ENCODE data around the gene CENPF. TPM values are rescaled to one million over a fixed set of nuclear protein-coding genes. Genes with fewer than 3 reads are reported as not detected.

Gene CENPF
- total RNA-seq, 1 donor, result 30.7 TPM

GRCh38 chr1:214650664-214651063 is 47.7 kb downstream of the CENPF start:
- H3K4me3 ChIP-seq (ENCODE audit: low read depth, low read length), result no peak overlapping the region
- no peak for TF ChIP-seq CTCF (IDR thresholded peaks at IDR 0.05; ENCODE audit: insufficient read depth, low read depth, low read length)
- DNase-seq (ENCODE audit: low read depth), result no peak

DNA sequence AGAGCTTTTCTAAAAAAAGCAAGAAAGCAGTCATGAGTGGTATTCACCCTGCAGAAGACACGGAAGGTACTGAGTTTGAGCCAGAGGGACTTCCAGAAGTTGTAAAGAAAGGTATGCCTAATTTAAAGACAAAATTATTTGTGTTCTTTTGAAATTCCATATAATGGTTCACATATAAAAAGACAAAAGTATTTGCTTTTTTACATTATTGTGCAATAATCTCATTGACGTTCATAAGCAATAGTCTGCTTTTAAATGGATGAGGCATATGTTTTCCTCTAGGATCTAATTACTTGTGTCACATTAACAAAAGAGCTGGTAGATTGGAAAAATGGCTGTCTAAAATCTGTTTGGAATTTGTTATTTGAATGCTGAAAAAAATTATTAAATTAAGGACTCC is 54.3 kb downstream of the CENPF start:
- no peak for TF ChIP-seq CTCF (IDR thresholded peaks at IDR 0.05; ENCODE audit: insufficient read depth, low read depth, low read length)
- DNase-seq (ENCODE audit: low read depth), result no peak
- H3K4me3 ChIP-seq (ENCODE audit: low read depth, low read length), result no peak overlapping the region

GRCh38 chr1:214658175-214658574 is 55.2 kb downstream of the CENPF start:
- TF ChIP-seq CTCF (IDR thresholded peaks at IDR 0.05; ENCODE audit: insufficient read depth, low read depth, low read length), result no peak
- DNase-seq (ENCODE audit: low read depth), result no peak
- no peak overlapping the region for H3K4me3 ChIP-seq (ENCODE audit: low read depth, low read length)

DNA sequence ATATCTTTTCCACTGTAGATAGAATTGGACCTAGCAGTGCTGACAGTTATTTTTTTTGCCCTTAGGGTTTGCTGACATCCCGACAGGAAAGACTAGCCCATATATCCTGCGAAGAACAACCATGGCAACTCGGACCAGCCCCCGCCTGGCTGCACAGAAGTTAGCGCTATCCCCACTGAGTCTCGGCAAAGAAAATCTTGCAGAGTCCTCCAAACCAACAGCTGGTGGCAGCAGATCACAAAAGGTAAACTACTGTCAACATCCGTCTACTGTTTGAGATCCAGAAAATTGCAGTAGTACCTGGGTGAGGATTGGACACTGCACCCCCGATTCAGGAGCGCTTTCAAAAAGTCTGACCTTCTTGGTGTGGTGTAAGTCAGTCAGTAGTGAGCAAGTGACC is 55.8 kb downstream of the CENPF start:
- peak; percentile 32 for DNase-seq (ENCODE audit: low read depth)
- TF ChIP-seq CTCF (IDR thresholded peaks at IDR 0.05; ENCODE audit: insufficient read depth, low read depth, low read length), result peak; percentile 47
- H3K4me3 ChIP-seq (ENCODE audit: low read depth, low read length), result no peak overlapping the region

- DNase-seq (ENCODE audit: low read depth), result peak; percentile 10
- no peak overlapping the region for H3K4me3 ChIP-seq (ENCODE audit: low read depth, low read length)
- no peak for TF ChIP-seq CTCF (IDR thresholded peaks at IDR 0.05; ENCODE audit: insufficient read depth, low read depth, low read length)
Measured at GRCh38 chr1:214660190-214660589, 57.2 kb downstream of the CENPF start.

DNA sequence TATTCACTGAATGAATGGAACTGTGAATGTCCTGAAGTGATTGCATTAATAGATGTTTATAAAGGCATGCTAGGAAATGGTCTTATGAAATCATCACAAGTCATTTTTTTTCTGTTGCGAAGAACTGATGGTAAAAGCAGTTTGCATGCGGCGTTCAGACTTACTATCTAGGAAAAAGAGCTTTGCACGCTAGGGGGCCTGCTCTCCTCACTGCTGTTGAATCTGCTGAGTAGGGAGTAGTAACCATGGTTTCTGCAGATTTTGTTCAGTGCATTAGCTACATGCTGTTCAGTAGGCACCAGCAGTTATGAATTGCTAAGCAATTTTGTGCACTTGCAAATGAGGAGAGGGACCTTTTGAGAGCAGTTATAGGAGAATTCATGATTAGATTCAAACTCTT is 57.9 kb downstream of the CENPF start:
- peak; percentile 86 for TF ChIP-seq CTCF (IDR thresholded peaks at IDR 0.05; ENCODE audit: insufficient read depth, low read depth, low read length)
- H3K4me3 ChIP-seq (ENCODE audit: low read depth, low read length), result no peak overlapping the region
- peak; percentile 91 for DNase-seq (ENCODE audit: low read depth)

DNA sequence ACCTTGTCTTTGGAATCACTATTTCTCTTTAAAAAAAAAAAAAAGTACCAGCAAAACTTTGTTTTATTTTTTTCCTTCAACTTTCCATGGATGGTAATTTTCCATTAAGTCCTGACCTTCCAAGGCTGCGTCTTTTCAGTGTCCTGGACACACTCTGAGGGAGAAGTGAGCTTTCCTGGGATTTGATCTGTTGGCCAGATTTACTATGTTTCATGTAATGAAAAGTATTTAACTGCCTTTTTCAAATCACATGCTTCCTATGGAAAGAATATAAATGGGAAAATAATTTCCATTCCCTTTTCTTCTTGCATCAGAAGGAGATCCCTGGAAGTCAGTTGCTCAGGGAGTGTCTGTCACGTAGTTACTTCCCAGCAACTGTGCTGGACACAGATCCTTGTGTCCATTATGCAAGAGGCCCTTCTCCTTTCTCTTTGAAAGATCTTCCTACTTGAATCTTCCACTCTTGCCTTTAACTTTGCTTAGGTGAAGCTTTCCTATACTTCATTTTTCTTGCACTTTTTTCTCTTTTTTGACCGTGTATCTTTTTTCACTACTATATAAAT is 59.3 kb downstream of the CENPF start:
- no peak overlapping the region for H3K4me3 ChIP-seq (ENCODE audit: low read depth, low read length)
- no peak for TF ChIP-seq CTCF (IDR thresholded peaks at IDR 0.05; ENCODE audit: insufficient read depth, low read depth, low read length)
- peak; percentile 25 for DNase-seq (ENCODE audit: low read depth)
